ENCODE measurements around the gene DOK6.
"Not testable (repeated sequence)": the region's sequence is repeated elsewhere in the genome, so short reads cannot be mapped to it uniquely, and the experiment has no call there.

DOK6 gene

GRCh38 chr18:69817335-69817940 is 416.8 kb downstream of the DOK6 start:
- H3K4me3 ChIP-seq (replicated peaks in 1 of 2; ENCODE audit: low read depth in 2 of 2, low read length in 2 of 2) = no peak overlapping the region
- DNase-seq (ENCODE audit: low read depth in 2 of 2) = peak; percentile 81 to 85
- TF ChIP-seq CTCF (IDR thresholded peaks at IDR 0.05; ENCODE audit: low read depth, low read length) = no peak

- TF ChIP-seq CTCF (IDR thresholded peaks at IDR 0.05; ENCODE audit: low read depth, low read length) = no peak
- no peak for DNase-seq (ENCODE audit: low read depth in 2 of 2)
- H3K4me3 ChIP-seq (replicated peaks in 1 of 2; ENCODE audit: low read depth in 2 of 2, low read length in 2 of 2) = no peak overlapping the region
Measured at GRCh38 chr18:69819460-69819859, 418.8 kb downstream of the DOK6 start.

GRCh38 chr18:69820538-69820937 is 419.9 kb downstream of the DOK6 start:
- DNase-seq (ENCODE audit: low read depth in 2 of 2) = no peak
- TF ChIP-seq CTCF (IDR thresholded peaks at IDR 0.05; ENCODE audit: low read depth, low read length) = no peak
- H3K4me3 ChIP-seq (replicated peaks in 1 of 2; ENCODE audit: low read depth in 2 of 2, low read length in 2 of 2) = no peak overlapping the region

- no peak for DNase-seq (ENCODE audit: low read depth in 2 of 2)
- H3K4me3 ChIP-seq (replicated peaks in 1 of 2; ENCODE audit: low read depth in 2 of 2, low read length in 2 of 2) = no peak overlapping the region
- no peak for TF ChIP-seq CTCF (IDR thresholded peaks at IDR 0.05; ENCODE audit: low read depth, low read length)
Measured at GRCh38 chr18:69830189-69830588, 429.5 kb downstream of the DOK6 start.

GRCh38 chr18:69834980-69835379 is 434.3 kb downstream of the DOK6 start:
- DNase-seq (ENCODE audit: low read depth in 2 of 2); H3K4me3 ChIP-seq (replicated peaks in 1 of 2; ENCODE audit: low read depth in 2 of 2, low read length in 2 of 2): not testable (repeated sequence)

GRCh38 chr18:69838003-69838402 is 437.3 kb downstream of the DOK6 start:
- no peak for TF ChIP-seq CTCF (IDR thresholded peaks at IDR 0.05; ENCODE audit: low read depth, low read length)
- no peak for DNase-seq (ENCODE audit: low read depth in 2 of 2)

GRCh38 chr18:69838620-69839411 is 438.1 kb downstream of the DOK6 start:
- H3K4me3 ChIP-seq (replicated peaks in 1 of 2; ENCODE audit: low read depth in 2 of 2, low read length in 2 of 2) = no peak overlapping the region
- peak in 1 of 2 donors; percentile 3 for DNase-seq (ENCODE audit: low read depth in 2 of 2)
- TF ChIP-seq CTCF (IDR thresholded peaks at IDR 0.05; ENCODE audit: low read depth, low read length) = no peak

More at GRCh38 chr18:69838003-69838402, 437.3 kb downstream of the DOK6 start:
- no peak overlapping the region for H3K4me3 ChIP-seq (replicated peaks in 1 of 2; ENCODE audit: low read depth in 2 of 2, low read length in 2 of 2)
